B cell (primary cell): Measurements from ENCODE around the gene VPS13D. TPM values are rescaled to one million over a fixed set of nuclear protein-coding genes. Genes with fewer than 3 reads are reported as not detected.

Experiments used
- ATAC-seq: fragments of 200-7000 bp; cut with Tn5 transposase; one replicate; pipeline ENCODE4 v1.10.0; 2021; ENCODE audit warnings: low read depth, mild to moderate bottlenecking, moderate number of reproducible peaks, moderate library complexity
- CTCF ChIA-PET: fragments of 350-600 bp; sonication (Branson Sonifier 250); formaldehyde crosslinking; loops from one replicate; lab custom pipeline; 2021; ENCODE audit warnings: antibody characterized with exemption, inconsistent platforms; lab: Charles Lee
- POLR2A ChIA-PET: fragments of 350-600 bp; sonication (Branson Sonifier 250); formaldehyde crosslinking; loops from one replicate; lab custom pipeline; 2021; ENCODE audit warnings: antibody characterized with exemption; lab: Charles Lee
- DNase-seq: peaks from one replicate; pipeline ENCODE4 v3.0.0; 2013
- H2AFZ ChIP-seq: 2 replicates; pipeline ENCODE4 v1.6.1; 2012; ENCODE audit warnings: mild to moderate bottlenecking, low read depth, low read length; ENCODE audit not compliant: insufficient read depth, poor library complexity, severe bottlenecking
- H3K27ac ChIP-seq, 2 donors: 1 replicate in 1 of 2; 2 replicates in 1 of 2; pipeline ENCODE4 v1.5.1; 2012 to 2013; ENCODE audit warnings: low read length in 2 of 2, mild to moderate bottlenecking in 2 of 2, moderate library complexity in 1 of 2
- H3K27me3 ChIP-seq, 4 experiments: fragments of 200-600 bp in 1 of 4; sonication (generic) in 1 of 4; replicated peaks in 1 of 4; 1 replicate in 2 of 4; 2 replicates in 2 of 4; pipeline versions ENCODE4 v1.6.1 to v1.7.0; 2013 to 2016; ENCODE audit warnings: low read length in 3 of 4, mild to moderate bottlenecking in 2 of 4, mixed read lengths in 1 of 4, moderate library complexity in 1 of 4; ENCODE audit not compliant: insufficient read depth in 4 of 4, control insufficient read depth in 3 of 4; ENCODE audit errors: control extremely low read depth in 1 of 4
- H3K36me3 ChIP-seq, 2 experiments: replicated peaks in 1 of 2; 1 replicate in 1 of 2; 2 replicates in 1 of 2; pipeline versions ENCODE4 v1.6.1 to v1.7.1; 2013; ENCODE audit warnings: low read length in 1 of 2; ENCODE audit not compliant: insufficient read depth in 2 of 2, control insufficient read depth in 1 of 2; ENCODE audit errors: control extremely low read depth in 1 of 2, extremely low read depth in 1 of 2
- H3K4me1 ChIP-seq, 2 donors: fragments of 200-600 bp in 1 of 2; sonication (generic) in 1 of 2; 1 replicate in 1 of 2; 2 replicates in 1 of 2; pipeline versions ENCODE4 v1.5.1 to v1.6.1; 2013 to 2017; ENCODE audit warnings: low read length in 2 of 2; ENCODE audit not compliant: control insufficient read depth in 2 of 2, insufficient read depth in 2 of 2
- H3K4me2 ChIP-seq: replicated peaks from 2 replicates; pipeline ENCODE3; 2012; ENCODE audit warnings: mild to moderate bottlenecking, low read depth, low read length; ENCODE audit not compliant: poor library complexity, severe bottlenecking
- H3K4me3 ChIP-seq, 5 experiments: fragments of 200-600 bp in 1 of 5; sonication (generic) in 1 of 5; 1 replicate in 3 of 5; 2 replicates in 2 of 5; pipeline versions ENCODE4 v1.5.1 to v1.7.0; 2011 to 2016; ENCODE audit warnings: low read length in 4 of 5, mild to moderate bottlenecking in 4 of 5, low read depth in 2 of 5, control low read depth in 1 of 5, moderate library complexity in 1 of 5; ENCODE audit not compliant: insufficient read depth in 1 of 5; ENCODE audit errors: control extremely low read depth in 1 of 5, extremely low read depth in 1 of 5
- H3K79me2 ChIP-seq: fragments of 200-600 bp; sonication (generic); one replicate; pipeline ENCODE4 v1.6.0; 2016; ENCODE audit warnings: low read length; ENCODE audit not compliant: control insufficient read depth, insufficient read depth
- H3K9ac ChIP-seq: fragments of 200-600 bp; sonication (generic); 2 replicates; pipeline ENCODE4 v1.6.1; 2017; ENCODE audit warnings: mild to moderate bottlenecking, low read length, moderate library complexity
- H3K9me3 ChIP-seq, 3 donors: one replicate each; pipeline versions ENCODE4 v1.6.1 to v1.7.1; 2013; ENCODE audit warnings: low read length in 2 of 3; ENCODE audit not compliant: control insufficient read depth in 2 of 3, insufficient read depth in 1 of 3; ENCODE audit errors: control extremely low read depth in 1 of 3
- H4K20me1 ChIP-seq: 2 replicates; pipeline ENCODE4 v1.6.0; 2012; ENCODE audit warnings: mild to moderate bottlenecking, low read length; ENCODE audit not compliant: insufficient read depth, control insufficient read depth, poor library complexity, severe bottlenecking
- H3K27ac Mint-ChIP-seq: one replicate; pipeline ENCODE4 v1.8.0; 2021; ENCODE audit warnings: mixed read lengths
- H3K27me3 Mint-ChIP-seq: one replicate; pipeline ENCODE4 v1.8.0; 2021; ENCODE audit warnings: mixed read lengths
- H3K4me1 Mint-ChIP-seq: one replicate; pipeline ENCODE4 v1.8.0; 2021; ENCODE audit warnings: mixed read lengths
- H3K4me3 Mint-ChIP-seq: one replicate; pipeline ENCODE4 v1.8.0; 2021; ENCODE audit warnings: mixed read lengths
- H3K9me3 Mint-ChIP-seq: one replicate; pipeline ENCODE4 v1.8.0; 2022; ENCODE audit warnings: mixed read lengths; ENCODE audit not compliant: insufficient read depth
- EZH2 ChIP-seq: IDR thresholded peaks from 2 replicates; pipeline ENCODE4 v1.6.1; 2012; ENCODE audit warnings: borderline replicate concordance, low read depth, mild to moderate bottlenecking, moderate library complexity, low read length; ENCODE audit not compliant: insufficient read depth, poor library complexity, severe bottlenecking
- WGBS: methylation state at CpG from one replicate; pipeline ENCODE4 v1.1.5; 2013; ENCODE audit warnings: missing lambda C conversion rate; ENCODE audit not compliant: insufficient coverage; 5-methylcytosine and 5-hydroxymethylcytosine counted together
- intact Hi-C: fragments of 100-400 bp; cut with micrococcal nuclease; formaldehyde crosslinking; loops from one replicate; pipeline ENCODE4 v1.10.0; 2022
- polyA plus RNA-seq: library from polyadenylated mRNA; depleted of rRNA; stranded (reverse); fragments of >200 nt; gene quantifications from 2 replicates; pipeline ENCODE4 v1.2.3, GENCODE V29; 2012
- total RNA-seq, 2 donors: library from RNA; stranded (reverse); fragments of 120-200 nt in 1 of 2; gene quantifications; 1 replicate in 1 of 2; 2 replicates in 1 of 2; pipeline versions ENCODE4 v1.2.3 to v1.2.4, GENCODE V29; 2013 to 2022
- TF ChIP-seq, protein P1 (sequence below): fragments of 200-600 bp; IDR thresholded peaks from one replicate; pipeline ENCODE4 v1.8.0; 2022; ENCODE audit warnings: antibody characterized with exemption, mild to moderate bottlenecking

VPS13D gene
- total and polyA plus RNA-seq, 2 donors (not counting 1 experiment from before 2014, with no cell fraction given), result 29.9 to 104 TPM

GRCh38 chr1:12400027-12400693, 170.3 kb downstream of the VPS13D start:
- Histone ChIP-seq H3K27ac (no peak overlapping the region), H3K4me2 (no peak overlapping the region), H4K20me1 (no peaks in the 10 kb centered on the region), H3K79me2 (no peaks in the 10 kb centered on the region), H3K4me1 (no peaks in the 10 kb centered on the region), H3K27me3 (no peaks in the 10 kb centered on the region), H3K9me3 (no peaks in the 10 kb centered on the region), H2AFZ (no peak overlapping the region), H3K4me3 (no peak overlapping the region), H3K36me3 (peaks cover 0 to 52% of the 10 kb centered on the region in 2 experiments), H3K9ac (no peak overlapping the region)
- Mint-ChIP-seq H3K4me1 (no peaks in the 10 kb centered on the region), H3K27ac (no peak overlapping the region), H3K4me3 (no peak overlapping the region), H3K27me3 (no peaks in the 10 kb centered on the region), H3K9me3 (no peaks in the 10 kb centered on the region)
- POLR2A ChIA-PET, result no interaction called here
- intact Hi-C loops, result no loop called here
- ATAC-seq (no peak), DNase-seq (no peak)
- TF ChIP-seq, protein P1, sequence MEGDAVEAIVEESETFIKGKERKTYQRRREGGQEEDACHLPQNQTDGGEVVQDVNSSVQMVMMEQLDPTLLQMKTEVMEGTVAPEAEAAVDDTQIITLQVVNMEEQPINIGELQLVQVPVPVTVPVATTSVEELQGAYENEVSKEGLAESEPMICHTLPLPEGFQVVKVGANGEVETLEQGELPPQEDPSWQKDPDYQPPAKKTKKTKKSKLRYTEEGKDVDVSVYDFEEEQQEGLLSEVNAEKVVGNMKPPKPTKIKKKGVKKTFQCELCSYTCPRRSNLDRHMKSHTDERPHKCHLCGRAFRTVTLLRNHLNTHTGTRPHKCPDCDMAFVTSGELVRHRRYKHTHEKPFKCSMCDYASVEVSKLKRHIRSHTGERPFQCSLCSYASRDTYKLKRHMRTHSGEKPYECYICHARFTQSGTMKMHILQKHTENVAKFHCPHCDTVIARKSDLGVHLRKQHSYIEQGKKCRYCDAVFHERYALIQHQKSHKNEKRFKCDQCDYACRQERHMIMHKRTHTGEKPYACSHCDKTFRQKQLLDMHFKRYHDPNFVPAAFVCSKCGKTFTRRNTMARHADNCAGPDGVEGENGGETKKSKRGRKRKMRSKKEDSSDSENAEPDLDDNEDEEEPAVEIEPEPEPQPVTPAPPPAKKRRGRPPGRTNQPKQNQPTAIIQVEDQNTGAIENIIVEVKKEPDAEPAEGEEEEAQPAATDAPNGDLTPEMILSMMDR, result no peak
- TF ChIP-seq EZH2, result no peak
- CTCF ChIA-PET, result no interaction called here
- WGBS, result 99% methylated on average over 10 of the region's 10 CpGs

- no peaks in the 10 kb centered on the region for H4K20me1 ChIP-seq
- 100% methylated on average over 2 of the region's 3 CpGs for WGBS
- no peak overlapping the region for H2AFZ ChIP-seq
- no peak for ATAC-seq
- no peak for DNase-seq
- Mint-ChIP-seq H3K27ac (no peak overlapping the region), H3K4me3 (no peak overlapping the region), H3K9me3 (no peaks in the 10 kb centered on the region), H3K27me3 (no peaks in the 10 kb centered on the region), H3K4me1 (no peaks in the 10 kb centered on the region)
- no peak overlapping the region for H3K4me2 ChIP-seq
- intact Hi-C loops, result no loop called here
- POLR2A ChIA-PET, result no interaction called here
- H3K36me3 ChIP-seq, result peaks cover 0 to 63% of the 10 kb centered on the region in 2 experiments
- TF ChIP-seq EZH2, result no peak
- TF ChIP-seq, protein P1, result no peak
- H3K9me3 ChIP-seq, result no peaks in the 10 kb centered on the region
- CTCF ChIA-PET, result no interaction called here
- no peaks in the 10 kb centered on the region for H3K79me2 ChIP-seq
- H3K4me1 ChIP-seq, result no peaks in the 10 kb centered on the region
- no peak overlapping the region for H3K9ac ChIP-seq
- no peak overlapping the region for H3K4me3 ChIP-seq
- no peaks in the 10 kb centered on the region for H3K27me3 ChIP-seq
- H3K27ac ChIP-seq, result no peak overlapping the region
Measured at GRCh38 chr1:12402159-12402673, 172.4 kb downstream of the VPS13D start.
